NOMO-1 treated with dmso at 0.1 percent for 144 hours (cell line): ENCODE measurements around the gene ARL11.
A peak's percentile ranks its signal among the peaks of the same experiment; 100 is the strongest.

Source experiments
- DNase-seq: peaks from one replicate; lab custom pipeline; 2025; ENCODE audit not compliant: unreplicated experiment; lab: John Stamatoyannopoulos, UW

The ARL11 gene

GRCh38 chr13:49646688-49647087 lies 18.4 kb downstream of the ARL11 start:
- no peak for DNase-seq

DNA sequence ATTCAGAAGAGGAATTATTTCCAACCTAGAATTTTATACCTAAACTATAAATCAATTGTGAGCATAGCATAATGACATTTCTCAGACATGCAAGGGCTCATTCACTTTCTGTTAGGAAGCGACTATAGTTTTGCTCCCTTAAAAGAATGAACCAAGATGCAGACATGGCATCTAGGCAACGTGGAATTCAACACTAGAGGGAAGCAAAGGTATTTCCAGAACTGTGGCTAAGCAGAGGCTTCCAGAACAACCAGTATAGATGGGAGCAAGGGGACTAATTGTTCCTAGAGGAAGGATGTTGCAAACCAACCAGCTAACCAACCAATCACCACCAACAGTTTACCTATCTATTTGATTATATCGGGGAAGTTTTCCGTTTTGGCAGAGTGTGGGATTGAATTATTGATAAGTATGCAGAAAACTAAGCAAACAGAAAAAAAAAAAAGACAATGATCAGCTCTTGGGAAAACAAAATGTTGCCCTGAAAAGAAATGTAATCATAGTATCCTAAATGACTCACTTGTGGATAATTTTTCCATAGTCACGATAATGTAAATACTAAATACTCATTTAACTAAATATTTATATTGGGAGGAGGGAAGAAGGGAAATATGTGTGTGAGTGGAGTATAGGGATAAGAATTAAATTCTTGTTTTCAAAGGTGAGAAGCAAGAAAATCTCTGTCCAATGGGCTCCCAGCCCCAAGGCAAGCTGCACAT lies 21.1 kb downstream of the ARL11 start:
- no peak for DNase-seq

DNA sequence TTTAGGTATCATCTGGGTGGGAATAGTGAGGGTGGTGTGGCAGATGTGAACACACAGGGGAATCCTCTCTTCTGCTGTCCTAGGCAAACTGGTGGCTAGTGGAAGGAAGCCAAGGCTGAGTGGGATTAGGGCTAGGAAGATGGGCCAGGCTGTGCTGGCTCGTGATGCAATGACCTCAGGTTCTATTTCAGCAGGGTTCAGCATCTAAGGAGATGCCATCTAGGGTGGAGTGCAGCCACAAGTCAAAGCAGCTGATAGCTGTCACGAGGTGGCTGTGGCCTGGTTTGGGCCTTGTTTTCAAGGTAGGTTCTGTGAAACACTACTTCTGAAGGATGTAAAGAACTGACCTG lies 21.6 kb downstream of the ARL11 start:
- no peak for DNase-seq

DNA sequence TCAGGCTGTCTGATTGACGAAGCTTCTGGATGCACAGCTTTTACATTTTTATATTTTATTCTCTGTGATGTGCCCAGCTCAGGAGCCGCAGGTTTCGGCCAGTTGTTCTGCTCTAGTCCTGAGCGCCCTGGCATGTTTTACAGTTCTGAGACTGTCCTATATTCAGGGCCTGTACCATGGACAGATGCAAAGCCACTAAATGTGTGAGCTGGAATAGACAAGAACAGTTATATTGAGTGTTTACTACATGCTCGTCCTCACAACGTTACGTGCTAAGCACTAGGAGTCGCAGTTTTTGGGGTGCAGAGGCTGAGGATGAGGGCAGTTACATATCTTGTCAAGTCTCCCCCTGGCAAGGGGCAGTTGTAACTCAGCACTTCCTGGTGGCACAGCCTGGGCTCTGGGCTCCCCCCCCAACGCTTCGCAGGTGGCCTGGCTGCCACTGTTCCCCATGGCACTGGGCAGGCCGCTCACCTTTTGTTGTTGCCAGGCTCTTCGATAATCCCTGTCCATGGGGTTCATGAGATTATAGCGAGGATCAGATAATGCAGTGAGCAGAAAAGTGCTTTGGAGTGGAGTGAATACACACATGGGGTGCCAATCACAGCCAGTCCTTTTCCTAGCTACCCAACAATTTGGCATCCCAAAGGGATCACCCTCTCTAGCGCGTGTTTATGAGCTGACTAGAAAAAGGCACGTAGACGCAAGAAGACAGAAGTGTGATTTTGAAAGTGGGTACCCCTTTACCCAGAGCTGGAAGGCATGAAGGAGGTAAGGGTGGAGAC lies 23.5 kb downstream of the ARL11 start:
- DNase-seq = no peak

GRCh38 chr13:49652355-49653305 lies 24.3 kb downstream of the ARL11 start:
- DNase-seq = peak; percentile 35

DNA sequence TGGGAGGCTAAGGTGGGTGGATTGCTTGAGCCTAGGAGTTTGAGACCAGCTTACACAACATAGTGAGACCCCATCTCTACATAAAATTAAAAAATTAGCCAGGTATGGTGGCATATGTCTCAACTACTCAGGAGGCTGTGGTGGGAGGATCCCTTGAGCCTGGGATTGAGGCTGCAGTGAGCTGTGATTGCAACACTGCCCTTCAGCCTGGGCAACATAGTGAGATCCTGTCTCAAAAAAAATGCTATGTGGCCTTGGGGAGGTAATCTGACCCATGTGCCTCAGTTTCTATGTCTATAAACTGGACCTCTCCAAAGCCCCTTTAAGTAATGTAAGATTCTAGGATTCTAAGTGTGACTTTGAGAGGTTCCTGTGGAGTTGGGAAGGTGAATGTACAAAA lies 25.2 kb downstream of the ARL11 start:
- no peak for DNase-seq

DNA sequence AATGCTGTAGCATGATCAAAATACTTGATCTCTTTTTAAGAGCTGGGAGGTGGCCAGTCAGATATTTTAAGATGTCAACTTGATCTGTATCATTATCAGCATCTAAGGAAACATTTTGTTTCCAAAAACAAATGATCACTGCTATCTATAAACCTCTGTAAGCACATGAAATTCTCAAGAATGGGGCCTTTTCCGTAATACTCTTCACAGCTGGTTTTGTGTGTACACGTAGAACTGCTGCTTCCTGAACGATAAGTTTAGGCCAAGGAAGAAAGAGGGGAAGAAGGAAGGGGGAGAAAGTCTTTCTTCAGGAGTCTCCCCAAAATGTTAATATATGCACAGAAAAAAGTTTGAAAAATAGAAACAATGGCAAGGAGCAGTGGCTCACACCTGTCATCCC lies 25.7 kb downstream of the ARL11 start:
- no peak for DNase-seq

GRCh38 chr13:49655906-49656305 lies 27.6 kb downstream of the ARL11 start:
- no peak for DNase-seq

GRCh38 chr13:49657241-49657641 lies 28.9 kb downstream of the ARL11 start:
- no peak for DNase-seq

DNA sequence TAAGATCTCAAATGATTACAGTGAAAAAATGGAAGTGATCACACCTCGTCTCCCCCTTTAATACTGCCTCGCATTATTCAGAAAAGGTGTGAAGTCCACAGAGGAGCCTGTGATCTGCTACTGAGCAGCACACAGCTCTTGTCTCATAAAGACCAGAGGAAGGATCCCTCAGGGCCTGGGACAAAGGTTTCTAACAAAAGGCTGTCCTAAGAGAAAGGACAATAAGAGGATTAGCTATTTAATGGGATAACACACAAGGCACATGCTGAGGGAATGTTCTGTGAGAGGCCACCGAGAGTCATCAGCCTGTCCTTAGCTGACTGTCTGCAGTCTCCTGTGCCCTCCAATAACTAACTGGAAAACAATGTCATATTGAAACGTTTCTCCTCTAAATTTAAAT lies 36.3 kb downstream of the ARL11 start:
- DNase-seq = no peak

DNA sequence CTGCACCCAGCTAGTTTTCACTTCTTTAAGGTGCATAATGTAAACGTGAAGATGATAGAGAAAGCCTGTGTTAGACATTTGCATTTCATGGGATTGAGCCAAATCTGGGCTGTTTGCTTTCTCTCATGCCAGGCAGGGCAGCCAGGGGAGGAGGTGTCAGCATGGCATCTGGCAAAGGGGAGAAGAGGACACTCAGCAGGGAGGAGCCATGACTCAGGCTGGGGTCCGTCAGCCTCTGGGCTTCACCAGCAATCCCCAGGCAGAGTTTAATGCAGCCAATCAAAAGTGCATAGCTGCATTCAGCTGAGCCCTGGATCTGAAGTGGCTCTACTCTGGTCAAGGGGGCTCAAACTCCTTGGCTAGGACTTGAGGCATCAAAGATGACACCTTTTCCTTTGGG lies 39.5 kb downstream of the ARL11 start:
- no peak for DNase-seq

DNA sequence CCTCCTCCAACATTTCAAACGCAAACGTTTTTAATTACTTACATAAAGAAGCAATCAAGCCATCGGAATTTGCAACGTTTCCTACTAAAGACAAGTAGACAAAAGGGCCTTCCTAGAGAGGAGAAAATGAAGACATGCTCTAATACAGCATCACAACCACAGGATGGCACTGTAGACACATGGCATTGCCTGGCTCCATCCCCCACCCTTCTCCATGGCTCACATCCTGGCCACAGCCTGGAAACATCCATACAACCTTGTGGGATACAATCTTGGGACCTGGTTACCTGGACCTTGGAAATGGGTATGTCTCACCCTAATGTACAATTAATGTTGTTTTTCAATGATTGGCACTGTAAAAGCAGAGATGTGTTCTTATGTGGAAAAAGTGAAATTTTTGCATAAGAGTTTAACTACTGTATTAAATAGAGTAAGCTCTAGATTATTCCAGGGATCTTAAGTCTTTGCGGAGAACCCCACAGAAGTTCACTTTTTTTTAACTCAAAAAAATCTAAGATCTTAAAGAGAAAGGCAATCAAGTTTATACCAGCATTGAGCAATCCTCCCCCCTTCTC lies 41.5 kb downstream of the ARL11 start:
- peak; percentile 15 for DNase-seq

GRCh38 chr13:49670828-49671227 lies 42.5 kb downstream of the ARL11 start:
- DNase-seq = no peak

DNA sequence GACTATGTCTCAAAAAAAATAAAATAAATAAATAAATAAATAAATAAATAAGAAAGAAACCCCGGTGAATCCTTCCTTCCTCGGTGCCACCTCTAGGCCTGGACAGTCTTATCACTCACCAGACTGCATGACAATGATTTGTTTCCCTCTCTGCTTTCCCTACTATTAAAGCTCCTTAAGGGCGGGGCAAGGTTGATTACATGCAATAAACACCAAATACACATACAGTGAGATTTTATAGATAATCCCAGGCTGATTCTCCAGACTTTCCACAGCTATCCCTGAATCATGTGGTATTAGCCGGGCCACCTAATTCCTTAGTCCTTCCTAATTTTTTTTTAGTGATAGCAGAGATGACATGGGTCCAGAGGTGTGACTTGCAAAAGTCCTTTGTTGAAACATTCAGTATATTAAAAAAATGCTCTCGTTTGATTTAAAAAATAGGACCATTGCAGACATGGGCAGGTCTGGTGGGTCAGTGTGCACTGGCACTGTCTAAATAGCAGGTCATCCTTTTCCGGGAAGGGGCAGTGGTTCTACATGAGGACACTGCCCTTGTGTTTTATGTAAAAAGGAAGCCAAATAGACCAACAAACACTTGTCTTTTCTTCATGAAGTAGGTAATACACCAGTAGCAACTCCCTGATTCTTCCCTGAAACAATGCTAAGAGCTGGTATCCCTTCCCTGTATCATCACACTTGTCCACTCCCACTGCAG lies 48.4 kb downstream of the ARL11 start:
- no peak for DNase-seq

DNA sequence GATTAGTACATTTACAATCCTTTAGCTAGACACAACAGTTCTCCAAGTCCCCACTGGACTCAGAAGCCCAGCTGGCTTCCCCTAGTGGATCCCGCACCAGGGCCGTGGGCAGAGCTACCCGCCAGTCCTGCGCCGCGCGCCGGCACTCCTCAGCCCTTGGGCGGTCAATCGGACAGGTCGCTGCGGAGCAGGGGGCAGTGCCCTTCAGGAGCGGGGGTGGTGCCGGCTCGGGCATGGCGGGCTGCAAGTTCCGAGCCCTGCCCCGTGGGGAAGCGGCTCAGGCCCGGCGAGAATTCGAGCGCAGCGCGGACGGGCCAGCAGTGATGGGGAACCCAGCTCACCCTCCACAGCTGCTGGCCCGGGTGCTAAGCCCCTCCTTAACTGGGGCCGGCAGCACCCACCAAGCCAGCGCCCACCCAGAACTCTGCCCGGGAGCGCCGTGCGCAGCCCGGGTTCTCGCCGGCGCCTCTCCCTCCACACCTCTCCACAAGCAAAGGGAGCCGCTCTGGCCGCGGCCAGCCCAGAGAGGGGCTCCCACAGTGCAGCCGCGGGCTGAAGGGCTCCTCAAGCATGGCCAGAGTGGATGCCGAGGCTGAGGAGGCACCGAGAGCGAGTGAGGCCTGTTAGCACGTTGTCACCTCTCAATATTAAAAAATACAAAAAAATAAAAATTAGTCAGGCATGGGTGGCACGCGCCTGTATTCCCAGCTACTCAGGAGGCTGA lies 50.0 kb downstream of the ARL11 start:
- DNase-seq = no peak

DNA sequence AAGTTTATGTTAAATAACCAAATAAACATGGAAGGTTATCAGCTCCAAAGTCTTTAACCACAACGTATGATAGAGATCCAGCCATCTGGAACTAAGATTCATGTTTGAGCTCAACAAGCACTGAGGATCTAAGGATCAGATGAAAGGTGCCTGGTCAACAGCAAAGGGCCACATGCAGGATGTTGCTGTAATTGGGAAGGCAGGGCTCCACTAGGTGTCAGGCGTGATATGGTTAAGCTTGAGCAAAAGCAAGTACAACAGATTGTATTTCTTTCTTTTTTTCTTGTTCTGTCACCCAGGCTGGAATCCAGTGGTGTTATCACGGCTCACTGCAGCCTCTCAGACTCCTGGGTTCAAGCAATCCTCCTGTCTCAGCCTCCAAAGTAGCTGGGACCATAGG lies 50.9 kb downstream of the ARL11 start:
- DNase-seq = no peak

DNA sequence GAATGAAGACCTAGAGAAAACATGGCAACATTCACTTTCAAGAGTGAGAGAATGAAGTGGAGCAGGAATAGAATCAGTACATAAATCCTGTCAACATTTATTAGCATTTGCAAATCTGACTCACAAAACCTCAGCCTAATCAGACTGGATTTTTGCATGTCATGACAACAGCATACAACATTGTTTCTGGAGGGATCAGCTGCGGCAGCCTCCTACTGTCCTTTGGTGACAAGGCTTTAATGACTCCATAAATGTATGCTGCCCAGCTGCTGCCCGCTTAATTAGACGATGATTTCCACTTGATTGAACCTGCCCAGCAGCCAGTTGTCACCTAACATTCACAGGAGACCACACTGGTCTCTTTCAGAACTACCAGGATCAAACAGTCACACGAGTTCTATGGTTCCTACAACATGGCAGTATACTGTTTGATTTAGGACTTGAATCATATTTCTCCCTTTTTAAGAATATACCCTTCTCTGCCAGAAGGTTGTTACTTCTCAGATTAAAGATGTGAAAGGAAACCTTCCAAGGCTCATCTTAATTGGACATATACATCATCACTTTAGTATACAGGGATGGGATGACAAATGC lies 53.6 kb downstream of the ARL11 start:
- DNase-seq = no peak
